HEK293 (cell line): ENCODE results near the gene ANP32B.

Experiments used
- CTCF ChIA-PET: fragments of 350-600 bp; formaldehyde crosslinking; extraction: SDS; loops from one replicate; lab custom pipeline; 2021; ENCODE audit warnings: antibody characterized with exemption; lab: Yijun Ruan, JAX
- POLR2A ChIA-PET: fragments of 300-600 bp; formaldehyde crosslinking; extraction: SDS; loops from one replicate; lab custom pipeline; 2020; ENCODE audit warnings: antibody characterized with exemption, inconsistent platforms; lab: Yijun Ruan, JAX
- H3K27ac ChIP-seq: fragments of 200-500 bp; sonication (Bioruptor generic); 2 replicates; pipeline ENCODE4 v1.5.1; 2014; ENCODE audit warnings: low read depth, low read length, control low read depth, inconsistent platforms; ENCODE audit errors: extremely low read depth
- H3K36me3 ChIP-seq, 2 experiments: fragments of 200-500 bp in 1 of 2; sonication (Bioruptor generic) in 1 of 2; 1 replicate in 1 of 2; 2 replicates in 1 of 2; pipeline ENCODE4 v1.5.1; 2014 to 2017; ENCODE audit warnings: inconsistent platforms in 2 of 2, low read length in 2 of 2; ENCODE audit not compliant: control insufficient read depth in 2 of 2, insufficient read depth in 1 of 2
- H3K4me1 ChIP-seq: fragments of 200-500 bp; sonication (Bioruptor generic); 2 replicates; pipeline ENCODE4 v1.5.1; 2014; ENCODE audit warnings: mild to moderate bottlenecking, low read length, inconsistent platforms; ENCODE audit not compliant: control insufficient read depth, insufficient read depth
- H3K4me3 ChIP-seq: 2 replicates; pipeline ENCODE4 v1.5.1; 2011; ENCODE audit warnings: low read depth, mild to moderate bottlenecking, control low read depth, low read length, moderate library complexity
- H3K9me3 ChIP-seq: fragments of 200-500 bp; sonication (Bioruptor generic); 2 replicates; pipeline ENCODE4 v1.5.1; 2014; ENCODE audit warnings: low read depth, low read length, inconsistent platforms; ENCODE audit not compliant: control insufficient read depth, insufficient read depth
- BCL11A ChIP-seq: fragments of 450-650 bp; formaldehyde crosslinking; IDR thresholded peaks from 2 replicates; pipeline ENCODE4 v1.5.1; 2016; ENCODE audit warnings: low read depth, missing biosample characterization, missing genetic modification characterization
- KLF1 ChIP-seq: fragments of 450-650 bp; formaldehyde crosslinking; IDR thresholded peaks from 2 replicates; pipeline ENCODE4 v1.5.1; 2016; ENCODE audit warnings: missing biosample characterization, missing genetic modification characterization
- KLF16 ChIP-seq: fragments of 450-650 bp; formaldehyde crosslinking; IDR thresholded peaks from 2 replicates; pipeline ENCODE4 v1.5.1; 2017; ENCODE audit warnings: missing biosample characterization, missing genetic modification characterization
- OVOL3 ChIP-seq: fragments of 450-650 bp; formaldehyde crosslinking; IDR thresholded peaks from 2 replicates; pipeline ENCODE4 v1.5.1; 2016; ENCODE audit warnings: missing biosample characterization, missing genetic modification characterization
- PRDM1 ChIP-seq: fragments of 450-650 bp; formaldehyde crosslinking; IDR thresholded peaks from 2 replicates; pipeline ENCODE4; 2016; ENCODE audit warnings: missing biosample characterization, missing genetic modification characterization
- SP3 ChIP-seq: fragments of 450-650 bp; formaldehyde crosslinking; IDR thresholded peaks from 2 replicates; pipeline ENCODE4 v1.5.1; 2016; ENCODE audit warnings: missing biosample characterization, missing genetic modification characterization
- ZBTB26 ChIP-seq: fragments of 450-650 bp; formaldehyde crosslinking; optimal IDR thresholded peaks from 2 replicates; pipeline ENCODE3; 2016; ENCODE audit warnings: missing biosample characterization, mild to moderate bottlenecking, missing genetic modification characterization
- ZFHX2 ChIP-seq: fragments of 450-650 bp; formaldehyde crosslinking; conservative IDR thresholded peaks from 2 replicates; pipeline ENCODE4 v1.5.1; 2016; ENCODE audit warnings: missing biosample characterization, missing genetic modification characterization
- ZNF114 ChIP-seq: fragments of 450-650 bp; formaldehyde crosslinking; IDR thresholded peaks from 2 replicates; pipeline ENCODE4 v1.5.0; 2017; ENCODE audit warnings: missing biosample characterization, missing genetic modification characterization
- ZNF138 ChIP-seq: fragments of 450-650 bp; formaldehyde crosslinking; IDR thresholded peaks from 2 replicates; pipeline ENCODE4 v1.5.1; 2016; ENCODE audit warnings: missing biosample characterization, missing genetic modification characterization, borderline replicate concordance
- ZNF140 ChIP-seq: fragments of 450-650 bp; formaldehyde crosslinking; IDR thresholded peaks from 2 replicates; pipeline ENCODE4 v1.5.1; 2016; ENCODE audit warnings: missing biosample characterization, missing genetic modification characterization
- ZNF174 ChIP-seq: fragments of 450-650 bp; formaldehyde crosslinking; IDR thresholded peaks from 2 replicates; pipeline ENCODE4 v1.5.0; 2017; ENCODE audit warnings: missing biosample characterization, mild to moderate bottlenecking, missing genetic modification characterization
- ZNF202 ChIP-seq: fragments of 450-650 bp; formaldehyde crosslinking; IDR thresholded peaks from 2 replicates; pipeline ENCODE4 v1.5.1; 2016; ENCODE audit warnings: missing biosample characterization, missing genetic modification characterization, borderline replicate concordance
- ZNF24 ChIP-seq: fragments of 450-650 bp; formaldehyde crosslinking; IDR thresholded peaks from 2 replicates; pipeline ENCODE4 v1.5.1; 2016; ENCODE audit warnings: missing biosample characterization, missing genetic modification characterization
- ZNF280D ChIP-seq: fragments of 450-650 bp; formaldehyde crosslinking; IDR thresholded peaks from 2 replicates; pipeline ENCODE4 v1.5.1; 2016; ENCODE audit warnings: missing biosample characterization, missing genetic modification characterization
- ZNF362 ChIP-seq: fragments of 450-650 bp; formaldehyde crosslinking; IDR thresholded peaks from 2 replicates; pipeline ENCODE4 v1.5.1; 2016; ENCODE audit warnings: missing biosample characterization, missing genetic modification characterization
- ZNF366 ChIP-seq: fragments of 450-650 bp; formaldehyde crosslinking; conservative IDR thresholded peaks from 2 replicates; pipeline ENCODE4 v1.5.1; 2016; ENCODE audit warnings: missing biosample characterization, missing genetic modification characterization
- ZNF404 ChIP-seq: fragments of 450-650 bp; formaldehyde crosslinking; IDR thresholded peaks from 2 replicates; pipeline ENCODE4 v1.5.1; 2017; ENCODE audit warnings: missing biosample characterization, missing genetic modification characterization
- ZNF433 ChIP-seq: fragments of 450-650 bp; formaldehyde crosslinking; IDR thresholded peaks from 2 replicates; pipeline ENCODE4 v1.5.1; 2016; ENCODE audit warnings: missing biosample characterization, missing genetic modification characterization, low read depth
- ZNF449 ChIP-seq: fragments of 450-650 bp; formaldehyde crosslinking; IDR thresholded peaks from 2 replicates; pipeline ENCODE4 v1.5.1; 2017; ENCODE audit warnings: missing biosample characterization, mild to moderate bottlenecking, missing genetic modification characterization, moderate library complexity
- ZNF558 ChIP-seq: fragments of 450-650 bp; formaldehyde crosslinking; IDR thresholded peaks from 2 replicates; pipeline ENCODE4 v1.5.1; 2016; ENCODE audit warnings: missing biosample characterization, missing genetic modification characterization
- ZNF624 ChIP-seq: fragments of 450-650 bp; formaldehyde crosslinking; IDR thresholded peaks from 2 replicates; pipeline ENCODE4 v1.5.1; 2017; ENCODE audit warnings: missing biosample characterization, missing genetic modification characterization
- ZNF677 ChIP-seq: fragments of 450-650 bp; IDR thresholded peaks from 2 replicates; pipeline ENCODE4 v1.5.0; 2018; ENCODE audit warnings: missing biosample characterization, mild to moderate bottlenecking, missing genetic modification characterization, moderate library complexity
- ZNF747 ChIP-seq: fragments of 450-650 bp; formaldehyde crosslinking; IDR thresholded peaks from 2 replicates; pipeline ENCODE4 v1.5.1; 2016; ENCODE audit warnings: missing biosample characterization, missing genetic modification characterization

The ANP32B gene

GRCh38 chr9:97962136-97962535, 21.0 kb upstream of the ANP32B start:
- Histone ChIP-seq H3K36me3 (no peaks in the 10 kb centered on the region), H3K27ac (no peak overlapping the region), H3K4me1 (no peaks in the 10 kb centered on the region), H3K4me3 (no peak overlapping the region)
- no peak for TF ChIP-seq ZNF24 (tag by site-specific recombination)
- no peak for TF ChIP-seq ZNF366
- TF ChIP-seq ZNF747 (tag by site-specific recombination), result no peak
- no peak for TF ChIP-seq ZNF280D (tag by site-specific recombination)
- TF ChIP-seq ZNF624 (tag by site-specific recombination), result no peak
- no peak for TF ChIP-seq ZNF558 (tag by site-specific recombination)
- TF ChIP-seq, all 188 proteins: peak for 0
- CTCF ChIA-PET, result interaction anchor here (0.6 to 2.1 kb wide), 2 partner anchors 38 to 575 kb away, joined by 3 to 9 read pairs; no protein-coding TSS in a partner anchor
- no peaks in the 10 kb centered on the region for H3K9me3 ChIP-seq
- POLR2A ChIA-PET, result no interaction called here

GRCh38 chr9:97962575-97962974, 20.6 kb upstream of the ANP32B start:
- TF ChIP-seq ZNF202 (no peak), ZNF624 (tag by site-specific recombination) (no peak), BCL11A (no peak), SP3 (tag by site-specific recombination) (no peak), KLF1 (tag by site-specific recombination) (no peak), PRDM1 (tag by site-specific recombination) (no peak), ZNF404 (tag by site-specific recombination) (no peak)
- Histone ChIP-seq H3K4me3 (no peak overlapping the region), H3K9me3 (no peaks in the 10 kb centered on the region), H3K36me3 (no peaks in the 10 kb centered on the region), H3K27ac (no peak overlapping the region), H3K4me1 (no peaks in the 10 kb centered on the region)
- CTCF ChIA-PET, result interaction anchor here (2.1 kb wide), 1 partner anchor 39 kb away, joined by 9 read pairs; no protein-coding TSS in a partner anchor
- POLR2A ChIA-PET, result no interaction called here

- CTCF ChIA-PET, result interaction anchor here (1.0 to 1.5 kb wide), 2 partner anchors 9 to 39 kb away, joined by 4 read pairs; no protein-coding TSS in a partner anchor
- Histone ChIP-seq H3K4me1 (no peaks in the 10 kb centered on the region), H3K4me3 (no peak overlapping the region), H3K27ac (no peak overlapping the region)
- no peak for TF ChIP-seq ZNF140
- TF ChIP-seq KLF16 (tag by site-specific recombination), result no peak
- TF ChIP-seq ZNF362 (tag by site-specific recombination), result no peak
- no peak for TF ChIP-seq ZNF174 (tag by site-specific recombination)
- TF ChIP-seq ZNF114 (tag by site-specific recombination), result no peak
- no peak for TF ChIP-seq ZNF433 (tag by site-specific recombination)
- TF ChIP-seq ZBTB26, result no peak
- TF ChIP-seq OVOL3 (tag by site-specific recombination), result no peak
- TF ChIP-seq ZNF677 (tag by site-specific recombination), result no peak
- no peak for TF ChIP-seq ZNF449
- TF ChIP-seq ZNF138 (tag by site-specific recombination), result no peak
- no peak for TF ChIP-seq ZFHX2 (tag by site-specific recombination)
- TF ChIP-seq, all 188 proteins: peak for 0
- no peaks in the 10 kb centered on the region for H3K36me3 ChIP-seq
- POLR2A ChIA-PET, result no interaction called here
- H3K9me3 ChIP-seq, result no peaks in the 10 kb centered on the region
Measured at GRCh38 chr9:97963232-97963631, 19.9 kb upstream of the ANP32B start.
